Astrocyte of the cerebellum (primary cell): ENCODE results near the gene SIRPB2.

Experiments
- DNase-seq: peaks from one replicate; pipeline ENCODE4 v3.0.0-alpha.2; 2011; ENCODE audit warnings: low read depth
- H3K4me3 ChIP-seq: 2 replicates; pipeline ENCODE4 v1.5.1; 2011; ENCODE audit warnings: mild to moderate bottlenecking, low read depth, low read length, moderate library complexity
- in situ Hi-C: cut with HindIII; loops from 2 replicates; pipeline ENCODE4 v1.10.0; 2017; ENCODE audit warnings: low sequenced_read_pairs
- TF ChIP-seq, protein P1 (sequence below): IDR thresholded peaks from 2 replicates; pipeline ENCODE4 v1.5.1; 2012; ENCODE audit warnings: low read length, low read depth, moderate library complexity, mild to moderate bottlenecking; ENCODE audit errors: missing control alignments

SIRPB2 gene

DNA sequence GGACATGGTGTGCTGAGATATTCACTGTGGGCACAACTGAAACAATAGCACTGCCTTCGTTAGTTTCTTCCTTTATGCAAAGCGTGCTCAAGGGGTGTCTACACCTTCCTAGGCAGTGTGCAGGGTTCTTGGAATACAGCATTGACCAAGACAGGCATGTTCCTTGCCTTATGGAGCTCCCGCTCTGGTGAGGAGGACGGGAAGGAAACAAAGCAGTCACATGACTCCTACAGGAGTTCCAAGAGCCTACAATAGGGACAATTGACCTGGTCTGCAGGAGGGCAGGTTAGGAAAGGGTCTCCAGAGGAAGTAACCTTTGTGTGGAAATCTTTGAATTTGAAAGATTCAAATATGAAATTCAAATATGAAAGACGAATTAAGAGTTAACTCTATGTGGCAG, 25.8 kb upstream of the SIRPB2 start:
- no peak overlapping the region for H3K4me3 ChIP-seq
- TF ChIP-seq, protein P1, sequence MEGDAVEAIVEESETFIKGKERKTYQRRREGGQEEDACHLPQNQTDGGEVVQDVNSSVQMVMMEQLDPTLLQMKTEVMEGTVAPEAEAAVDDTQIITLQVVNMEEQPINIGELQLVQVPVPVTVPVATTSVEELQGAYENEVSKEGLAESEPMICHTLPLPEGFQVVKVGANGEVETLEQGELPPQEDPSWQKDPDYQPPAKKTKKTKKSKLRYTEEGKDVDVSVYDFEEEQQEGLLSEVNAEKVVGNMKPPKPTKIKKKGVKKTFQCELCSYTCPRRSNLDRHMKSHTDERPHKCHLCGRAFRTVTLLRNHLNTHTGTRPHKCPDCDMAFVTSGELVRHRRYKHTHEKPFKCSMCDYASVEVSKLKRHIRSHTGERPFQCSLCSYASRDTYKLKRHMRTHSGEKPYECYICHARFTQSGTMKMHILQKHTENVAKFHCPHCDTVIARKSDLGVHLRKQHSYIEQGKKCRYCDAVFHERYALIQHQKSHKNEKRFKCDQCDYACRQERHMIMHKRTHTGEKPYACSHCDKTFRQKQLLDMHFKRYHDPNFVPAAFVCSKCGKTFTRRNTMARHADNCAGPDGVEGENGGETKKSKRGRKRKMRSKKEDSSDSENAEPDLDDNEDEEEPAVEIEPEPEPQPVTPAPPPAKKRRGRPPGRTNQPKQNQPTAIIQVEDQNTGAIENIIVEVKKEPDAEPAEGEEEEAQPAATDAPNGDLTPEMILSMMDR = no peak
- in situ Hi-C loops = no loop called here
- DNase-seq = no peak

DNA sequence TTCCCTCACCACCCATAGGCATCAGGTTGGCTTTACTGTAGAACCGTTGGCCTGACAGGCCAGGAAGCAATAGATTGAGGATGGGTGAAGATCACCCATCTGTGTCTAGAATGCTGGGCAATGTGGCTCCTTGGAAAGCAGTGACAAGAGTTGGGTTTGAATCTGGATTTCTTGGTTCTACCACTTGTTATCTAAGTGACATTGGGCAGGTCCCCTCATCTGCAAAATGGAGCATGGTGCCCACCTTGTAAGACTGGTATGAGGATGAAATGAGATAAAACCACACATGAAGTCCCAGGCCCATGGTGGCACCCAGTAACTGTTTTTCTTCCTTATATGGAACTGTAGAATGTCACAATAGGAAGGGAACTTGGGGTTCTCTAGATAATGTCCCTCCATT, 22.6 kb upstream of the SIRPB2 start:
- TF ChIP-seq, protein P1 = no peak
- no peak for DNase-seq
- H3K4me3 ChIP-seq = no peak overlapping the region
- in situ Hi-C loops = no loop called here

DNA sequence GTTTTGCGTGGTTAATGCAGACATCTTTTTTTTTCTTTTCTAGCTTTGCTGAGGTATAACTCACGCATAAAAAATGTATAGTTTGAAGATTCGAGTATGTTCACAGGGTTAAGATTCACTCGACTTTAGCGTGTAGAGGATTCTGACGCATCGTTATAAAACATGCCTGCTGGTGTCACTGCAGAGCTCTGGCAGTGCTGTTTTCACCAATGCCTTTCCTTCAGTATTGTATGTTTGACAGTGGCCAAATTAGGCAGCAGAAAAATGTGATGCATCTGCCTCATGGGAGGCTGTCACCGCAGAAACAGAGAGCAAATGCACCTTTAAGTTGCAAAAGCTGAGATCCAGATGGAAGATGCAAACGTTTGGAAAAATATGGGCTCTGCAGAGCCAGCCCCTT, 18.0 kb upstream of the SIRPB2 start:
- in situ Hi-C loops = no loop called here
- H3K4me3 ChIP-seq = no peak overlapping the region
- TF ChIP-seq, protein P1 = peak; percentile 39
- no peak for DNase-seq

DNA sequence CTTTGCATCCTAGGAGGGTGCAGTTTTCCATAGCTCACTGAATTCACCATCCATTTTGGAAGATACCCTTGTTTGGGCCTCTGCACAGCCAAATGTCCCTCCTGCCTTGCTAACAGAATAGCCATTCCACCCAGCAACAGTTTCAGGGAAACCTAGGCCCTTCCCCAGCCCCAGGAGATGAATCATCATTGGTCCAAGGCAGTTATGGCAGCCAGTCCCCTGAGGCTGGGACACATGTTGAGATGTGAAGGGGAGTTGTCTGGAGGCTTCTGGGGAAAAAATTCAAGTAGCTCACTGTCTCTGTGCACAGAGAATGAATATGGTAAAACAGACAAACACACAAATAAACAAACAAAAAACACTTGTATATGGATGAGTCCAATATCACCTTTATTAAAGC, 17.4 kb upstream of the SIRPB2 start:
- no peak for DNase-seq
- TF ChIP-seq, protein P1 = no peak
- in situ Hi-C loops = no loop called here
- H3K4me3 ChIP-seq = no peak overlapping the region

DNA sequence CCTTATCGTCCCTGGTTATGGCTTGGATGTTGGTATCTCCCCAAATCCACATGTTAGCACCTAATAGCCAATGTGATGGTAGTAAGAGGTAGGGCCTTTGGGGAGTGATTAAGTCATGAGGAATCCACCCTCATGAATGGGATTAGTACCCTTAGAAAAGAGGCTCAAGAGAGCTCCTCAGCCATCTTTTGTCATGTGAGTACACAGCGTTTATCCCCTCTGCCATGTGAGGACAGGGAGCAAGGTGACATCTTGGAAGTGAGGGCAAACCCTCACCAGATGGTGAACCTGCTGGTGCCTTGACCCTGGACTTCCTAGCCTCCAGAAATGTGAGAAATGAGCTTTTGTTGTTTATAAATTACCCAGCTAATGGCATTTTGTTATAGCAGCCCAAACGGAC, 16.1 kb upstream of the SIRPB2 start:
- DNase-seq = no peak
- in situ Hi-C loops = no loop called here
- no peak overlapping the region for H3K4me3 ChIP-seq
- TF ChIP-seq, protein P1 = no peak

DNA sequence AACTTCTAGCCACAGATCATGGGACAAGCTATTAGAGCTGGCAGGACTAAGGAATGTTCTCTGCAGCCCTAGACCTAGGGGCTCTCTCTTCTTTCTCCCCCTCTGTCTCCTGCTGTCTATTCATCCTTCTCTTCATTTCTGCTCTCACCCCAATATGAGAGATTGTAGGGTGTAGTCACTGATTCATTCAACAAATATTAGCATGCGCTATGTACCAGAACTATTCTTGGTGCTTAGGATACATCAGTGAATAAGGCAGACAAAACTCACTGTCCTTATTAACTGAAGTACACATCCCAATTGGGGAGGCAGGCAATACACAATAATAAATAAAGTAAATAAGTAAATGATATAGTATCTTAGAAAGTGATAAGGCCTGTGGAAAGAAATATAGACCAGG, 14.7 kb upstream of the SIRPB2 start:
- DNase-seq = no peak
- in situ Hi-C loops = no loop called here
- TF ChIP-seq, protein P1 = no peak
- H3K4me3 ChIP-seq = no peak overlapping the region

DNA sequence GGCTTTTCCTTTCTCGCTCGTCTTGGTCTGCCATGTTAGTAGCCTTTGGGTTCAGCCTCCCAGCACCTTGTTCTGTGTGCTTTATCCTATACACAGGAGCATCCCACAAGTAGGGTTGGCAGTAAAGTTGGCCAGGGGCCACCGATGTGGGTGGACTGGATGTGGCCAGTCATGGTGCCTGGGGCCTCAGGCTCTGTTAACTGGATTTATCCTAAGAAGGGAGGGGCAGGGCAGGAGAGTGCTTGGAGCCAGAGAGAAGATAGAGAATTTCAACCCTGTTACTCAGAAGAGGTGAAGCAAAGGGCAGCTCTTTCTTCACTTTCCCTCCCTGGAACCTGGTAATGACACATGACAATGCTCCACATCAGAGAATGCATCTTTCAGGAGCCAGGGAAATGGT, 14.1 kb upstream of the SIRPB2 start:
- H3K4me3 ChIP-seq = no peak overlapping the region
- in situ Hi-C loops = no loop called here
- TF ChIP-seq, protein P1 = no peak
- DNase-seq = no peak
